ENCODE results near the gene VTI1A.

Gene VTI1A

GRCh38 chr10:112507046-112507445, 60.0 kb downstream of the VTI1A start:
- H2AFZ ChIP-seq (ENCODE audit: low read depth), result no peak overlapping the region
- no peak overlapping the region for H3K4me2 ChIP-seq
- H3K79me2 ChIP-seq (ENCODE audit: insufficient read depth, low read depth), result no peaks in the 10 kb centered on the region; the same call in 1 of the 2 replicates
- H3K9ac ChIP-seq, result no peak overlapping the region
- H3K27me3 ChIP-seq (ENCODE audit: insufficient read depth, low read depth), result no peaks in the 10 kb centered on the region
- H3K27ac ChIP-seq, result no peak overlapping the region
- H3K4me1 ChIP-seq (ENCODE audit: low read depth, poor library complexity, severe bottlenecking), result no peaks in the 10 kb centered on the region
- H3K36me3 ChIP-seq (ENCODE audit: insufficient read depth), result no peaks in the 10 kb centered on the region
- H4K20me1 ChIP-seq (ENCODE audit: insufficient read depth), result no peaks in the 10 kb centered on the region
- H3K4me3 ChIP-seq (IDR thresholded peaks at IDR 0.05; ENCODE audit: insufficient read depth, low read depth, low read length), result no peak overlapping the region
- TF ChIP-seq CTCF (conservative IDR thresholded peaks at IDR 0.05; ENCODE audit: low read depth, low read length), result no peak

DNA sequence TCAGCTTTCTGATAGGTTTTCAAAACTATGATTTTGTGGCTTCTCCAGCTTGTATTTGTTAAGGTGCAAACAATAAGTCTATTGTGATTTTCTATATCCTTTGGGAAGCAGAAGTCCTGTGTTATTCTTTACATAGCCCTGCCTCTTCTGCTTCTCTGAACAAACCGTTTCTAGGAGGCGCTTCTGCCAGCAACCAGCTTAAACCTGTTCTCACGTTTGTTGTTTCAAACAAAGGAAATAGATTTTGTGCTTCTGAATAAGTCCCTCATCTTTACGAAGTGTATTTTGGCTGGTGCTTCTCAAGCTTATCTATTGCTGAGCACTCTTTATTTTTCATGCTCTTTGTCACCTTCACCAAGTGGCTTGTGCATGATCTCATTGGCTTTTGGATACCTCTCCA, 61.0 kb downstream of the VTI1A start:
- H3K4me2 ChIP-seq, result no peak overlapping the region
- no peaks in the 10 kb centered on the region for H3K36me3 ChIP-seq (ENCODE audit: insufficient read depth)
- H3K4me3 ChIP-seq (IDR thresholded peaks at IDR 0.05; ENCODE audit: insufficient read depth, low read depth, low read length), result no peak overlapping the region
- TF ChIP-seq CTCF (conservative IDR thresholded peaks at IDR 0.05; ENCODE audit: low read depth, low read length), result no peak
- no peaks in the 10 kb centered on the region for H4K20me1 ChIP-seq (ENCODE audit: insufficient read depth)
- no peak overlapping the region for H3K27ac ChIP-seq
- no peaks in the 10 kb centered on the region; the same call in 1 of the 2 replicates for H3K79me2 ChIP-seq (ENCODE audit: insufficient read depth, low read depth)
- no peaks in the 10 kb centered on the region for H3K4me1 ChIP-seq (ENCODE audit: low read depth, poor library complexity, severe bottlenecking)
- H3K9ac ChIP-seq, result no peak overlapping the region
- H3K27me3 ChIP-seq (ENCODE audit: insufficient read depth, low read depth), result no peaks in the 10 kb centered on the region
- H2AFZ ChIP-seq (ENCODE audit: low read depth), result no peak overlapping the region

GRCh38 chr10:112509558-112510291, 62.7 kb downstream of the VTI1A start:
- Histone ChIP-seq H3K27ac (no peak overlapping the region), H3K4me3 (IDR thresholded peaks at IDR 0.05; ENCODE audit: insufficient read depth, low read depth, low read length) (no peak overlapping the region), H2AFZ (ENCODE audit: low read depth) (no peak overlapping the region), H4K20me1 (ENCODE audit: insufficient read depth) (no peaks in the 10 kb centered on the region), H3K4me1 (ENCODE audit: low read depth, poor library complexity, severe bottlenecking) (no peaks in the 10 kb centered on the region), H3K36me3 (ENCODE audit: insufficient read depth) (no peaks in the 10 kb centered on the region), H3K4me2 (no peak overlapping the region), H3K79me2 (ENCODE audit: insufficient read depth, low read depth) (no peaks in the 10 kb centered on the region; the same call in 1 of the 2 replicates), H3K27me3 (ENCODE audit: insufficient read depth, low read depth) (no peaks in the 10 kb centered on the region), H3K9ac (no peak overlapping the region)
- no peak for TF ChIP-seq CTCF (conservative IDR thresholded peaks at IDR 0.05; ENCODE audit: low read depth, low read length)

DNA sequence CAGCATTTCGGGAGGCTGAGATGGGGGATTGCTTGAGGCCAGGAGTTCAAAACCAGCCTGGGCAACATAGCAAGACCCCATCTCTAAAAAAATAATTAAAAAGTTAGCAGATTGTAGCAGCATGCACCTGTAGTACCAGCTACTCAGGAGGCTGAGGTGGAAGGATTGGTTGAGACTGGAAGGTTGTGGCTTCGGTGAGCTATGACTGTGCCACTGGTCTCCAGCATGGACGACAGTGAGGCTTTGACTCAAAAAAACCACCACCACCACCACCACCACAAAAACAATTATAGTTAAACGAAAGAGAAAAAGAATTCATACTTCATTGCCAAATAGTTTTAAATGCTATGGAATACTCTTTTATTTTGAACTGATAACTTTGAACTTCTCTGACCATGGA, 63.4 kb downstream of the VTI1A start:
- no peak overlapping the region for H3K4me3 ChIP-seq (IDR thresholded peaks at IDR 0.05; ENCODE audit: insufficient read depth, low read depth, low read length)
- no peak overlapping the region for H3K9ac ChIP-seq
- TF ChIP-seq CTCF (conservative IDR thresholded peaks at IDR 0.05; ENCODE audit: low read depth, low read length), result no peak
- no peaks in the 10 kb centered on the region for H3K4me1 ChIP-seq (ENCODE audit: low read depth, poor library complexity, severe bottlenecking)
- no peaks in the 10 kb centered on the region; the same call in 1 of the 2 replicates for H3K79me2 ChIP-seq (ENCODE audit: insufficient read depth, low read depth)
- H3K27ac ChIP-seq, result no peak overlapping the region
- H3K27me3 ChIP-seq (ENCODE audit: insufficient read depth, low read depth), result no peaks in the 10 kb centered on the region
- no peak overlapping the region for H2AFZ ChIP-seq (ENCODE audit: low read depth)
- no peaks in the 10 kb centered on the region for H4K20me1 ChIP-seq (ENCODE audit: insufficient read depth)
- no peaks in the 10 kb centered on the region for H3K36me3 ChIP-seq (ENCODE audit: insufficient read depth)
- H3K4me2 ChIP-seq, result no peak overlapping the region
